GM12878 (cell line): ENCODE data around the gene ANXA3.

Experiments
- BCL3 ChIP-seq: IDR thresholded peaks from 2 replicates; pipeline ENCODE4 v1.6.1; 2011; ENCODE audit warnings: borderline replicate concordance, low read depth, mild to moderate bottlenecking, moderate library complexity, low read length; ENCODE audit not compliant: insufficient read depth, poor library complexity, severe bottlenecking
- CBX5 ChIP-seq: sonication (generic); IDR thresholded peaks from 2 replicates; pipeline ENCODE4 v1.6.1; 2016; ENCODE audit warnings: low read depth, moderate library complexity, mild to moderate bottlenecking, inconsistent platforms
- CREM ChIP-seq: IDR thresholded peaks from 2 replicates; pipeline ENCODE4 v1.6.1; 2014; ENCODE audit warnings: antibody characterized with exemption, low read depth
- EP300 ChIP-seq, 2 experiments: fragments of 150-350 bp in 1 of 2; IDR thresholded peaks; 2 replicates each; pipeline ENCODE4 v1.6.1; 2011 to 2012; ENCODE audit warnings: low read depth in 2 of 2, low read length in 2 of 2, borderline replicate concordance in 1 of 2, improper control_type of control experiment in 1 of 2, inconsistent platforms in 1 of 2; ENCODE audit not compliant: control insufficient read depth in 1 of 2
- FOXK2 ChIP-seq: fragments of 450-650 bp; IDR thresholded peaks from 2 replicates; pipeline ENCODE4 v1.6.1; 2017; ENCODE audit warnings: mild to moderate bottlenecking, moderate library complexity
- MAX ChIP-seq: IDR thresholded peaks from 2 replicates; pipeline ENCODE4 v1.6.1; 2012; ENCODE audit warnings: low read depth, low read length, improper control_type of control experiment
- POLR2A ChIP-seq: IDR thresholded peaks from 2 replicates; pipeline ENCODE4 v1.6.1; 2011; ENCODE audit warnings: low read depth, mild to moderate bottlenecking, low read length
- POLR2AphosphoS2 ChIP-seq: IDR thresholded peaks from 2 replicates; pipeline ENCODE4 v1.6.1; 2011; ENCODE audit warnings: low read depth, mild to moderate bottlenecking, low read length, improper control_type of control experiment, moderate library complexity
- RFX5 ChIP-seq: IDR thresholded peaks from 2 replicates; pipeline ENCODE4 v1.6.1; 2011; ENCODE audit warnings: low read depth, low read length, improper control_type of control experiment
- SMC3 ChIP-seq: IDR thresholded peaks from 2 replicates; pipeline ENCODE4 v1.6.1; 2011; ENCODE audit warnings: low read length, improper control_type of control experiment, borderline replicate concordance
- ZBTB4 ChIP-seq: fragments of 450-650 bp; formaldehyde crosslinking; IDR thresholded peaks from 2 replicates; pipeline ENCODE4 v1.4.0; 2022; ENCODE audit warnings: mild to moderate bottlenecking, moderate library complexity
- TF ChIP-seq, protein P1 (sequence below), 3 experiments: IDR thresholded peaks in 2 of 3; conservative IDR thresholded peaks in 1 of 3; 2 replicates each; pipeline ENCODE4 v1.5.1; 2011; ENCODE audit warnings: low read depth in 3 of 3, low read length in 3 of 3, mild to moderate bottlenecking in 3 of 3, control low read depth in 2 of 3, moderate library complexity in 2 of 3, inconsistent platforms in 1 of 3, mixed read lengths in 1 of 3; ENCODE audit not compliant: control insufficient read depth in 2 of 3, insufficient read depth in 1 of 3; ENCODE audit errors: extremely low read depth in 1 of 3
- TF ChIP-seq, protein P2 (sequence below): fragments of 450-650 bp; IDR thresholded peaks from 2 replicates; pipeline ENCODE4 v1.6.1; 2017; ENCODE audit warnings: mild to moderate bottlenecking, moderate library complexity

- TF ChIP-seq MAX (no peak), POLR2A (no peak), SMC3 (no peak), CBX5 (no peak), FOXK2 (no peak), POLR2AphosphoS2 (no peak), EP300 (IDR thresholded peaks at IDR 0.05; ENCODE audit: borderline replicate concordance in 1 of 2, control insufficient read depth in 1 of 2, low read depth in 2 of 2, low read length in 2 of 2) (no peak), ZBTB4 (CRISPR knock-in tag) (no peak), CREM (no peak), BCL3 (no peak), RFX5 (no peak)
- TF ChIP-seq, protein P1, sequence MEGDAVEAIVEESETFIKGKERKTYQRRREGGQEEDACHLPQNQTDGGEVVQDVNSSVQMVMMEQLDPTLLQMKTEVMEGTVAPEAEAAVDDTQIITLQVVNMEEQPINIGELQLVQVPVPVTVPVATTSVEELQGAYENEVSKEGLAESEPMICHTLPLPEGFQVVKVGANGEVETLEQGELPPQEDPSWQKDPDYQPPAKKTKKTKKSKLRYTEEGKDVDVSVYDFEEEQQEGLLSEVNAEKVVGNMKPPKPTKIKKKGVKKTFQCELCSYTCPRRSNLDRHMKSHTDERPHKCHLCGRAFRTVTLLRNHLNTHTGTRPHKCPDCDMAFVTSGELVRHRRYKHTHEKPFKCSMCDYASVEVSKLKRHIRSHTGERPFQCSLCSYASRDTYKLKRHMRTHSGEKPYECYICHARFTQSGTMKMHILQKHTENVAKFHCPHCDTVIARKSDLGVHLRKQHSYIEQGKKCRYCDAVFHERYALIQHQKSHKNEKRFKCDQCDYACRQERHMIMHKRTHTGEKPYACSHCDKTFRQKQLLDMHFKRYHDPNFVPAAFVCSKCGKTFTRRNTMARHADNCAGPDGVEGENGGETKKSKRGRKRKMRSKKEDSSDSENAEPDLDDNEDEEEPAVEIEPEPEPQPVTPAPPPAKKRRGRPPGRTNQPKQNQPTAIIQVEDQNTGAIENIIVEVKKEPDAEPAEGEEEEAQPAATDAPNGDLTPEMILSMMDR (IDR thresholded peaks at IDR 0.05 in 2 of 3, conservative IDR thresholded peaks at IDR 0.05 in 1 of 3; ENCODE audit: control insufficient read depth in 2 of 3, extremely low read depth in 1 of 3, insufficient read depth in 1 of 3, low read depth in 3 of 3, low read length in 3 of 3): no peak
- TF ChIP-seq, protein P2, sequence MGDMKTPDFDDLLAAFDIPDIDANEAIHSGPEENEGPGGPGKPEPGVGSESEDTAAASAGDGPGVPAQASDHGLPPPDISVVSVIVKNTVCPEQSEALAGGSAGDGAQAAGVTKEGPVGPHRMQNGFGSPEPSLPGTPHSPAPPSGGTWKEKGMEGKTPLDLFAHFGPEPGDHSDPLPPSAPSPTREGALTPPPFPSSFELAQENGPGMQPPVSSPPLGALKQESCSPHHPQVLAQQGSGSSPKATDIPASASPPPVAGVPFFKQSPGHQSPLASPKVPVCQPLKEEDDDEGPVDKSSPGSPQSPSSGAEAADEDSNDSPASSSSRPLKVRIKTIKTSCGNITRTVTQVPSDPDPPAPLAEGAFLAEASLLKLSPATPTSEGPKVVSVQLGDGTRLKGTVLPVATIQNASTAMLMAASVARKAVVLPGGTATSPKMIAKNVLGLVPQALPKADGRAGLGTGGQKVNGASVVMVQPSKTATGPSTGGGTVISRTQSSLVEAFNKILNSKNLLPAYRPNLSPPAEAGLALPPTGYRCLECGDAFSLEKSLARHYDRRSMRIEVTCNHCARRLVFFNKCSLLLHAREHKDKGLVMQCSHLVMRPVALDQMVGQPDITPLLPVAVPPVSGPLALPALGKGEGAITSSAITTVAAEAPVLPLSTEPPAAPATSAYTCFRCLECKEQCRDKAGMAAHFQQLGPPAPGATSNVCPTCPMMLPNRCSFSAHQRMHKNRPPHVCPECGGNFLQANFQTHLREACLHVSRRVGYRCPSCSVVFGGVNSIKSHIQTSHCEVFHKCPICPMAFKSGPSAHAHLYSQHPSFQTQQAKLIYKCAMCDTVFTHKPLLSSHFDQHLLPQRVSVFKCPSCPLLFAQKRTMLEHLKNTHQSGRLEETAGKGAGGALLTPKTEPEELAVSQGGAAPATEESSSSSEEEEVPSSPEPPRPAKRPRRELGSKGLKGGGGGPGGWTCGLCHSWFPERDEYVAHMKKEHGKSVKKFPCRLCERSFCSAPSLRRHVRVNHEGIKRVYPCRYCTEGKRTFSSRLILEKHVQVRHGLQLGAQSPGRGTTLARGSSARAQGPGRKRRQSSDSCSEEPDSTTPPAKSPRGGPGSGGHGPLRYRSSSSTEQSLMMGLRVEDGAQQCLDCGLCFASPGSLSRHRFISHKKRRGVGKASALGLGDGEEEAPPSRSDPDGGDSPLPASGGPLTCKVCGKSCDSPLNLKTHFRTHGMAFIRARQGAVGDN: no peak
These were observed 40.9 kb upstream of the ANXA3 start for GRCh38 chr4:78510681-78511080.
